PFSK-1 (cell line): ENCODE results near the gene SCUBE1.

ENCODE experiments used
- POLR2AphosphoS5 ChIP-seq: IDR thresholded peaks from 2 replicates; pipeline ENCODE4 v1.6.1; 2012; ENCODE audit warnings: low read depth, mild to moderate bottlenecking, control low read depth, low read length, moderate library complexity
- REST ChIP-seq, 2 experiments: IDR thresholded peaks; 2 replicates each; pipeline versions ENCODE4 v1.6.1 to v1.8.0; 2011 to 2012; ENCODE audit warnings: low read depth in 2 of 2, low read length in 2 of 2, control low read depth in 1 of 2, inconsistent platforms in 1 of 2, mild to moderate bottlenecking in 1 of 2, moderate library complexity in 1 of 2; ENCODE audit not compliant: insufficient read depth in 1 of 2
- TAF1 ChIP-seq: IDR thresholded peaks from 2 replicates; pipeline ENCODE4 v1.6.1; 2012; ENCODE audit warnings: low read length, control low read depth, borderline replicate concordance; ENCODE audit not compliant: insufficient read depth

GRCh38 chr22:43228863-43229262 lies 114.3 kb downstream of the SCUBE1 start:
- TF ChIP-seq TAF1 = no peak
- no peak for TF ChIP-seq REST (IDR thresholded peaks at IDR 0.05; ENCODE audit: insufficient read depth in 1 of 2, low read depth in 2 of 2, low read length in 2 of 2)
- no peak for TF ChIP-seq POLR2AphosphoS5
